ENCODE data around the gene BRCA2.

DNA sequence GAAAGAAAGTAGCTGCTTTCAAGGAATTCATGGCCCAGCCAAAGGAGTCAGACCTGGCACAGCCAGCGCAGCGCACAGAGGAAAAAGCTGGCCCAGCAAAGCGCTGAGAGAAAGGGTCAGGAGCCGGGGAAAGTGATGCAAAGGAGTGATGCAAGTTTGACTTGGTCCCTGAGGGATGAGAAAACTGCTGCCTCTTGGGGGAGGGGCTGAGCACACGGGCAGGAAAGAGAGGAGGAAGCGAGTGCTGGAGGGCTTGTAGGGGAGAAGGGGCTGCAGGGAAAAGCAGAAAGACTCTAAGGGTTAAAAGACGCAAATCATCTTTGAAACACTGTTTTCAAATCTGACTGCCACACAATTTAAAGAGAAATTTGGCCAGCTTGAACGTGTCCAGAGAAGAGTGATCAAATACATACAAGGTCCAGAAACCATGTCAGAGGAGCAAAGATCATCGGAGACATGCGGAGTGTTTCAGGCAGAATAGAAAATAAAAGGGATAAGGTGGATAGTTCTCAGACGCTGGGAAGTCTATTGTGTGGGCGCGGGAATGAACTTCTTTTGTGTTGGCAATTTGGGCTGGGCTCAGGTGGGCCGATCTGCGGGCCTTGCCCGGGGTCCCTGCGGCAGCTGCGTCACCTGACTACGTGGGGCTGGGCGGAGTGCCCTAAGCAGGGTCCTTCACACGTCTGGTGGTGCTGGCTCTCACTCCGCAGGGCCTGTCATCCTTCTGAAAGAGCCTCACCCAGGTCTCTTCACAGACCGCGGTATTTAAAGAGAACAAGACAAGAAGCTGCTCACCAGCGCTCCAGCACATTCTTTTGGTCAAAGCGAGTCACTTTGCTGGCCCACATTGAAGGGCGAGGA lies 94.5 kb downstream of the BRCA2 start:
- no peak for TF ChIP-seq EP300 (IDR thresholded peaks at IDR 0.05)
- TF ChIP-seq, protein P1, sequence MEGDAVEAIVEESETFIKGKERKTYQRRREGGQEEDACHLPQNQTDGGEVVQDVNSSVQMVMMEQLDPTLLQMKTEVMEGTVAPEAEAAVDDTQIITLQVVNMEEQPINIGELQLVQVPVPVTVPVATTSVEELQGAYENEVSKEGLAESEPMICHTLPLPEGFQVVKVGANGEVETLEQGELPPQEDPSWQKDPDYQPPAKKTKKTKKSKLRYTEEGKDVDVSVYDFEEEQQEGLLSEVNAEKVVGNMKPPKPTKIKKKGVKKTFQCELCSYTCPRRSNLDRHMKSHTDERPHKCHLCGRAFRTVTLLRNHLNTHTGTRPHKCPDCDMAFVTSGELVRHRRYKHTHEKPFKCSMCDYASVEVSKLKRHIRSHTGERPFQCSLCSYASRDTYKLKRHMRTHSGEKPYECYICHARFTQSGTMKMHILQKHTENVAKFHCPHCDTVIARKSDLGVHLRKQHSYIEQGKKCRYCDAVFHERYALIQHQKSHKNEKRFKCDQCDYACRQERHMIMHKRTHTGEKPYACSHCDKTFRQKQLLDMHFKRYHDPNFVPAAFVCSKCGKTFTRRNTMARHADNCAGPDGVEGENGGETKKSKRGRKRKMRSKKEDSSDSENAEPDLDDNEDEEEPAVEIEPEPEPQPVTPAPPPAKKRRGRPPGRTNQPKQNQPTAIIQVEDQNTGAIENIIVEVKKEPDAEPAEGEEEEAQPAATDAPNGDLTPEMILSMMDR (IDR thresholded peaks at IDR 0.05), result no peak
- TF ChIP-seq POLR2A (IDR thresholded peaks at IDR 0.05), result no peak

Measured in gastroesophageal sphincter (tissue), 3 donors.